ENCODE measurements around the gene FGF23.

DNA sequence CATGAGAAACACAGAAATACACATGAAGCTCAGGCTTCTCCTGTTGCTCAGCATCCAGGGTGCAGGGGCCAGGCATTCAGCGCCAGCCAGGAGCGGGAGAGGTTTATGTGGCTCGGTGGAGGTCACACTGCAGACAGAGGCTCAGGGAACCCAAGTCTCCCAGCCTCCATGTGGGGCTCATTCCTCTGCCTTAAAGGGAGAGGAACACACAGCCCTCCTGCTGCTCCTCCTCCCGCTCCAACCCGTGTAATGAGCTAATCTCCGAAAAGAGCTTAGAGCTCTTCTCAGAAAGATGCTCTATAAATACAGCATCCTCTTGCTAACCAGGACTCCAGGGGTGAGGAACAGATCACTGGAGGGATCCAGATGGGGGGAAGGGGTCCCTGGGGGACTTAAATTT is 37.9 kb upstream of the FGF23 start:
- no peak for TF ChIP-seq EZH2 (IDR thresholded peaks at IDR 0.05; ENCODE audit: low read length)
- TF ChIP-seq, protein P1, sequence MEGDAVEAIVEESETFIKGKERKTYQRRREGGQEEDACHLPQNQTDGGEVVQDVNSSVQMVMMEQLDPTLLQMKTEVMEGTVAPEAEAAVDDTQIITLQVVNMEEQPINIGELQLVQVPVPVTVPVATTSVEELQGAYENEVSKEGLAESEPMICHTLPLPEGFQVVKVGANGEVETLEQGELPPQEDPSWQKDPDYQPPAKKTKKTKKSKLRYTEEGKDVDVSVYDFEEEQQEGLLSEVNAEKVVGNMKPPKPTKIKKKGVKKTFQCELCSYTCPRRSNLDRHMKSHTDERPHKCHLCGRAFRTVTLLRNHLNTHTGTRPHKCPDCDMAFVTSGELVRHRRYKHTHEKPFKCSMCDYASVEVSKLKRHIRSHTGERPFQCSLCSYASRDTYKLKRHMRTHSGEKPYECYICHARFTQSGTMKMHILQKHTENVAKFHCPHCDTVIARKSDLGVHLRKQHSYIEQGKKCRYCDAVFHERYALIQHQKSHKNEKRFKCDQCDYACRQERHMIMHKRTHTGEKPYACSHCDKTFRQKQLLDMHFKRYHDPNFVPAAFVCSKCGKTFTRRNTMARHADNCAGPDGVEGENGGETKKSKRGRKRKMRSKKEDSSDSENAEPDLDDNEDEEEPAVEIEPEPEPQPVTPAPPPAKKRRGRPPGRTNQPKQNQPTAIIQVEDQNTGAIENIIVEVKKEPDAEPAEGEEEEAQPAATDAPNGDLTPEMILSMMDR (optimal IDR thresholded peaks at IDR 0.05 in 1 of 3, IDR thresholded peaks at IDR 0.05 in 1 of 3, conservative IDR thresholded peaks at IDR 0.05 in 1 of 3; ENCODE audit: extremely low read depth in 1 of 3, insufficient read depth in 2 of 3, low read length in 3 of 3): no peak
